GM18498 (cell line): ENCODE data around the gene PSD4.

Experiments
- ATAC-seq: cut with Tn5 transposase; IDR thresholded peaks from one replicate; pipeline ENCODE4 v1.9.1; 2021; ENCODE audit warnings: mild to moderate bottlenecking, moderate library complexity; ENCODE audit not compliant: unreplicated experiment

The PSD4 gene

DNA sequence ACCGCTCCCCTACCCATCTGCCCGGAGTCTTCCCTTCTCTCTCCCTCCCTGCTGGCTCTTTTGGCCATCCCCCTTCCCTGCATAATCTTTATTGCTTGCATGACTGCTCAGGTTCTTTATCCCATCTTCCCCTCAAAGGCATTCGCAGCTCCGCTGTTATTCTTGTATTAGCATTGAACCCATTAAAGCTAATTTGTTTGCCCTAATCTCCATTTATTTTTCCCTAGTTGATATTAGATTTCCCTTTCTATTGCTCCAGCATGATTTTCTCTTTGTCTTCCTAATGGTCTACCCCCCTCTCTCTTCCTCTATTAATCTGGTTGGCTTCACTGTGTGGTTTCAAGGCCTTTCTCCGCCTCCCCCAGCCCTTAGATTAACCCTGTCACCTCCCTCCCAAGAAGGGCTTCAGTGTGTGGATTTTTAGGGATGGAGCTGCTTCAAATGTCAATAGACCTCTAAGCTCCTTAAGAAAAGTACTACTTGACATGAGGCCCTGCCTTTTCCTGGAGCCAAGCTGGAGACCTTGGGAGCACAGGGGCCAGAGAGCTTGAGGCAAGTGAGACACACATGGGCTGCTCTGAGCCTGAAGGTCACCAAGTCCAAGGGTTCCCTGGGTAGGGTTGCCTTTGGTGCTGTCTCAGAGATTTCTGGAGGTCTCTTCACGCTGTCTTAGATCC, 84.8 kb downstream of the PSD4 start:
- no peak for ATAC-seq
